ENCODE data around the gene MAP1B.

Gene MAP1B

DNA sequence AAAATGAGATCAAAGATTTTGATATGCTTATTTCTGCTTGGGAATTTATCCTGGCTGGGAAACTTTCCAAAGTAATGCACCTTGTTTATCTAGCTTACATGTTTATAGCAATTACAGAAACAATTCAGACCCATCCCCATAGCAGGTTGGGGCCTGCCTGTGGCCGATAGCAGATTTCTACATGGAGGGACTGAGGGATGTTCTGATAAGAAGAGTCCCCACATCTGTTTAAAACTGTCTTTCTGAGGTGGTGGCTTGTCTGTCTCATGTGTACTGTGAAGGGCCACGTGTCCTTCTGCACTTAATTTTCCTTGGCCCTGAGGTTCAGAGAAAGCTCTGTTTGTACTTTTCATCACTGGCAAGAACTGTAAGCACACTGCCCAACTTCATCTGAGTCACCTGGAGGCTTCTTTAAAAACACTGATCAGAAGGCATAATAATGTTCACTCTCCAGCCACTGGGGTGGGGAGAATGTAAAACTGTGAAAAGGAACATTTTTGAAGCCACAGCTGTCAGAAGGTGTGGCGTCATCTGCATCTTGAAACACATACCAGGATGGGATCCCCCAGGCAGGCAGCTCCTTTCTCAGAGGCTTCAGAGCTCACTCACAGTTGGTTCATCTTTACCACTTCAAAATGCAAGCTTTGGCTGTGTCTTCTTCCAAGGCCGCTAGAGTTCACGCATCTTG lies 80.3 kb downstream of the MAP1B start:
- peak; percentile 37 for FAIRE-seq

DNA sequence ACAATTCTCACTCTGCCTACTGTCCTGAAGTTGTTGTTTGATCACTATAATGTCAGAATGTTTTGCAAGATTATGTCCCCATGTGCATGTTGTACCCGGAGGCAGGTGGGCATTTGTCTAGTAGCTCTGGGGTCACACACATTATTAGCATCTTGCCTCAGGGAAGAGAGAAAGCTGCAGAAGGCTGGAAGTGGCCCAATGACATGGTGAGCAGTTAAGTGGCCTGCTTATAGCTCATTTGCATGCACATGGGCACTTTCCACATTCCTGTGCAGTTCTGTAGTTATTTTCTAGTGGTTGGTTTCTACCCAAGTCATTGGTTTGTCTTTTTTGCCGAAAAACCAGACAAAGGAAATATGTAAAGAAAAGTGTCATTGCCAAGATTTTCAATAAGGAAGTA lies 80.9 kb downstream of the MAP1B start:
- DNase-seq (ENCODE audit: insufficient read length, low spot score) (no peak), FAIRE-seq (no peak)

More for the DNA sequence above, 80.3 kb downstream of the MAP1B start:
- no peak for DNase-seq (ENCODE audit: insufficient read length, low spot score)

DNA sequence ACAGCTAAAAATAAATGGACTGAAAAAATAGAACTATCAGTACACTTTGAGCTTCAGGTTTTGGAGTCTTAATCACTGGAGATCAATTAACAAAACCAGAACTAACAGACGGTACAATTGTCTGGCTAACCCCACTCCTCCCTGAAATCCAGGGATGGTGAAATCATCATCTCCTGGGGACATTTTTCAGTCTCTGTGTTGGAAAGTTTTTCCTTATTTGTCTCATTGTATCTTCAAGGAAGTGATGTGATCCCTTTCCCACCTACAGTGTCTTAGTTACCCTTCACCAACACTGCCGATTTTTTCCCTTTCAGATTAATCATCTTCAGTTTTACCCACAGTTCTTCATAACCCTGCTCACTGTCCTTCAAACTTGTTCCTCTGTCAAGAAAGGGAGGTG lies 81.9 kb downstream of the MAP1B start:
- DNase-seq (ENCODE audit: insufficient read length, low spot score) (no peak), FAIRE-seq (no peak)

DNA sequence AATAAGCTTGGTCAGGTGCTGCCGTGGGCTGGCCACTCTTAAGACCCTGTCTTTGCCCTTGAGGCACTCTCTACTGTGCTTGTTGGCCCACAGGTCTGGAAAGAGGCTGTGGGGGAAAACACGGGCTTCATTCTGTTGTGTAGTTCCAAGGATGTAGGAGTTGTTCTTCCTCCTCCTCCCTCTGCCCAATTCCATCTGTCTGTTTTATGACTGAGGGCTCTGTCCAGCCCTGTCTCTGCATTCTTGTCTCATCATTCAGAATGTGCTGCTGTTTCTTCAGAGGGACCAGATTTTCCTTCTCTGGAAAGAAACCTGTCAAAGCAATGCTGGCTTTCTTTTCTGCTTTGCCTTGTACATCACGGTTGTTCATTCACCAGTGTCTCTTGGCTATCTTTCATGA lies 84.1 kb downstream of the MAP1B start:
- DNase-seq (ENCODE audit: insufficient read length, low spot score): no peak
- FAIRE-seq: no peak

DNA sequence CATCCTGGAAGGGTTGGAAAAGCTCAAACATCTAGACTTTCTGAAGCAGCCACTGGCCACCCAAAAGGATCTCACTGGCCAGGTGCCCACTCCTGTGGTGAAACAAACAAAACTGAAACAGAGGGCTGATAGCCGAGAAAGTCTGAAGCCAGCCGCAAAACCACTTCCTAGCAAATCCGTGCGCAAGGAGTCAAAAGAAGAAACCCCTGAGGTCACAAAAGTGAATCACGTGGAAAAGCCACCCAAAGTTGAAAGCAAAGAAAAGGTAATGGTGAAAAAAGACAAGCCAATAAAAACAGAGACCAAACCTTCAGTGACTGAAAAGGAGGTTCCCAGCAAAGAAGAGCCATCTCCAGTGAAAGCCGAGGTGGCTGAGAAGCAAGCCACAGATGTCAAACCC lies 87.6 kb downstream of the MAP1B start:
- FAIRE-seq: peak; percentile 97

DNA sequence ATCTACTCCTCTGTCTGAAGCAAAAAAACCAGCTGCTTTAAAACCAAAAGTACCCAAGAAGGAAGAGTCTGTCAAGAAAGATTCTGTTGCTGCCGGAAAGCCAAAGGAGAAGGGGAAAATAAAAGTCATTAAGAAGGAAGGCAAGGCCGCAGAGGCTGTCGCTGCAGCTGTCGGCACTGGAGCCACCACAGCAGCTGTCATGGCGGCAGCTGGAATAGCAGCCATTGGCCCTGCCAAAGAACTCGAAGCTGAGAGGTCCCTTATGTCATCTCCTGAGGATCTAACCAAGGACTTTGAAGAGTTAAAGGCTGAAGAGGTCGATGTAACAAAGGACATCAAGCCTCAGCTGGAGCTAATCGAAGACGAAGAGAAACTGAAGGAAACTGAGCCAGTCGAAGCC lies 88.3 kb downstream of the MAP1B start:
- FAIRE-seq: no peak

More for the DNA sequence above, 87.6 kb downstream of the MAP1B start:
- peak; percentile 54 for DNase-seq (ENCODE audit: insufficient read length, low spot score)

DNA sequence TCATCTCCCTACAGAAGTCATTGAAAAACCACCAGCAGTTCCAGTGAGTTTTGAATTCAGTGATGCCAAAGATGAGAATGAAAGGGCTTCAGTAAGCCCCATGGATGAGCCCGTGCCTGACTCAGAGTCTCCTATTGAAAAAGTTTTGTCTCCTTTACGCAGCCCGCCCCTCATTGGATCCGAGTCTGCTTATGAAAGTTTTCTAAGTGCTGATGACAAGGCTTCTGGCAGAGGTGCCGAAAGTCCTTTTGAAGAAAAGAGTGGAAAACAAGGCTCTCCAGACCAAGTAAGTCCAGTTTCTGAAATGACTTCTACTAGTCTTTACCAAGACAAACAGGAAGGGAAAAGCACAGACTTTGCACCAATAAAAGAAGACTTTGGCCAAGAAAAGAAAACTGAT lies 90.1 kb downstream of the MAP1B start:
- DNase-seq (ENCODE audit: insufficient read length, low spot score): no peak
- no peak for FAIRE-seq

More for the DNA sequence above, 88.3 kb downstream of the MAP1B start:
- no peak for DNase-seq (ENCODE audit: insufficient read length, low spot score)

DNA sequence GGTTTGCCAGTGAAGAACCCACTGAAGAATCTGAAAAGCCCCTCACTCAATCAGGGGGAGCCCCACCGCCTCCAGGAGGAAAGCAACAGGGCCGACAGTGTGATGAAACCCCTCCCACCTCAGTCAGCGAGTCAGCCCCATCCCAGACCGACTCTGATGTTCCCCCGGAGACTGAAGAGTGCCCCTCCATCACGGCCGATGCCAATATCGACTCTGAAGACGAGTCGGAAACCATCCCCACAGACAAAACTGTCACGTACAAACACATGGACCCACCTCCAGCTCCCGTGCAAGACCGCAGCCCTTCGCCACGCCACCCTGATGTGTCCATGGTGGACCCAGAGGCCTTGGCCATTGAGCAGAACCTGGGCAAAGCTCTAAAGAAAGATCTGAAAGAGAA lies 92.4 kb downstream of the MAP1B start:
- DNase-seq (ENCODE audit: insufficient read length, low spot score) (no peak), FAIRE-seq (no peak)

DNA sequence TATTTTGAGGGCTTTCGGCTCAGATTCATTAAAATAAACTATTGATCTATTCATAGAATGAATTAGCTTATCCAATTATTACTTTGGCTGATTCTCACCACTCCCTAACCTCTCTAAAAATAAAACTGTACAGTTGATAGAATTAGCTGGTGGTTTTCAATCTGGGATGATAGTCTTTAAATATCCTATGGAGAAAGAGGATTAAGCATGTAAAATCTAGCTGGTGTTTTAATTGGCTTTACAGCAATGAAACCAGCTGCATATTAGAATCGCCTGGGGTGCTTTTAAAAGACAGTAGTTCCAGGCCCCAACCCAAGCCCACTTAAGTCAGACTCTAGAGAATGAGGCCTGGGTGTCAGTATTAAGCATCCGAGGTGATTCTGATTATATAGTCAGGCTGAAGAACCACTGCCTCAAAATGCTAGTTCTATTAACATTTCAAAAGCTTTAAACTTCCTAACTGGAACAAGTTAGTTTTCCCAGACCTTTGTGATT lies 95.1 kb downstream of the MAP1B start:
- FAIRE-seq (no peak), DNase-seq (ENCODE audit: insufficient read length, low spot score) (no peak)

DNA sequence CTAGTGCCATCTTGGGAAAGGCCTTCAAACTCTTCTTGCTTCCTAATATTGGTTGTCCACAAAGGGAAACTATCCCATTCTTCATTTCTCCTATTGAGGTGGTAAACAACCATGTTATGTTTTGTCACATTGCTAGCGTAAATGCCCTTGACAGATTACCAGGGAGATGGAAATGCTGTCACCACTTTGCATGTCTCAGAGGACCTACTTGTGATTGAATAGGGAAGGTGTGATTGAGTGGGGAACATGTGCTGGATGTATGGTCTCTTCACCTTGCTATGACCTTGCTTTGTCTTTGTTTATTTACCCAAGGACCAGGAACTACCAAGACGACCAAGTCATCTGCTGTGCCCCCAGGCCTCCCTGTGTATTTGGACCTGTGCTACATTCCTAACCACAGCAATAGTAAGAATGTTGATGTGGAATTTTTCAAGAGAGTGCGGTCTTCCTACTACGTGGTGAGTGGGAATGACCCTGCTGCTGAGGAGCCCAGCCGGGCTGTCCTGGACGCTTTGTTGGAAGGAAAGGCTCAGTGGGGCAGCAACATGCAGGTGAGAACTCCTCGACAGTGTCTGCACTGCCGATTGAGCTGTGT lies 96.1 kb downstream of the MAP1B start:
- FAIRE-seq: no peak
- DNase-seq (ENCODE audit: insufficient read length, low spot score): no peak

DNA sequence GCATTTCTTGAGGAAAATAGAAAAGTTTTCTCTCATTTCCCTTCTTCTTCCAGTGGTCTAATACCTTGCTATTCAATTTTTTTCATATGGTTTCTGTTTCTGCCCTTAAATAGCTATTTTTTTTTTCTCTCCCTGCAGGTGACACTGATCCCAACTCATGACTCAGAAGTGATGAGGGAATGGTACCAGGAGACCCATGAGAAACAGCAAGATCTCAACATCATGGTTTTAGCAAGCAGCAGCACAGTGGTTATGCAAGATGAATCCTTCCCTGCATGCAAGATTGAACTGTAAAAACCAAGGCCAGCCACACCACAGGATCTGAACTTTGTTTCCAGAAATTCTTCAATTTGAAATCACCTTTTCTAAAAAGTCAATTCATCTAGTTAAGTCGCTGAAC lies 97.7 kb downstream of the MAP1B start:
- FAIRE-seq (no peak), DNase-seq (ENCODE audit: insufficient read length, low spot score) (no peak)

DNA sequence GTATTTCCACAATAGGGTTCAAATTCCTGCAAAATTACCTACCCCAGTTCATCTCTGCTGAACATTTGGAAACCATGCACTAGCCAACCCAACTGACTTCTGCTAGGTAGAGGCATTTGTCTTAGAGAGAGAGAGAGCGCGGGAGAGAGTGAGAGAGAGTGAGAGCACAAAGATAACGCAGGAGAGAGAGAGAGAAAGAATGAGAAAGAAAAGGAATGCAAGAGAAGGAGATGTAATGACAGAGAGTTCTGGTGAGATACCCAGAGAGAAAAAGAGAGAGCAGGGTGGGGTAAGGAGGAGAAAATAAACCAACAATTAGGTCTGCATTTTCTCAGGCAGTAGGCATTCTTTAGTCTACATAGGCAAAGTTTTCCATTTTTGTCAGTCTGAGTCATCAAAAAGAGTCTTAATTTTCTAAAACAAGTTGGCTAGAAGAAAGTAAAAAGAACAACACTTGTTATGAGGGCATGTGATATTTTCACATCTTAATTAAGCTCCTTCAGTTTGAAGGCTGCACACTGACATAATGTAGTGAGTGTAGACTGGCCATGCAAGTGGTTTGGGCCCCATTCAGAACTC lies 98.2 kb downstream of the MAP1B start:
- DNase-seq (ENCODE audit: insufficient read length, low spot score) (no peak), FAIRE-seq (peak; percentile 55)

DNA sequence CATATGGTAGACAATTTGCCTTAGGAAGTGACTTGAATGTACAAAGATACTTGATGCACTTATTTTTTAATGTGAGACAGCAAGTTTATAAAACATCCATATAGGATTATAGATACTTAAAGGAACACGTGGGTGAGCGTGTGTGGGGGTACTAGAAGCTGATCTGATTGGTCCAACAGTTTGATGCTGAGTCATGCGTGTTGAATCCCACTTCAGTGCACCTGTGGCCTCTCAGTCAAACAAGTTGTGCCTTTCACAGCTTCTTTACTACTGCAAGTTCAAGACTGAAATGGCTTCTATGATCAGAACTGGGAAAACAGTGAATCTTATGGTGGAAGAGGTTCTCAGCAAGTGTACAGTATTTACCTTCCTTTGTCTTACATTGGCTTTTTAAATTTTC lies 98.9 kb downstream of the MAP1B start:
- FAIRE-seq: no peak

DNA sequence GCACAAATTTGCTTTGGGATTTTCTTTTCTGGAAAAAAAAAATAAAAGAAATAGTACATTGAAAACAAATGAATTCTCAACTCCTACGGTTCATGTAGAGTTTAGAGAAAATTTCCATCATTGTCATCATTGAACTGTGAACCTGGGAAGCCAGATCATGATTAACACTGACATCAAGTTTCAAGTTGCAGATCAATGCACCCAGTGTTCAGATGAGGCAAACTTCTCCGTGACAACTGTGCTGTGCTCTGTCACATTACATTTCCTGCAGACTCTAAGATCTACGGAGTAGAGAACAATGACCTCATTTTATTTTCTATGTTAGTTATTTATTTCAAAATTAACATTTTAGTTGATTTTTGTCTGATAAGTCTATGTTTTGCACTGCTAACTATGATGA lies 99.7 kb downstream of the MAP1B start:
- FAIRE-seq (no peak), DNase-seq (ENCODE audit: insufficient read length, low spot score) (no peak)

More for the DNA sequence above, 98.9 kb downstream of the MAP1B start:
- DNase-seq (ENCODE audit: insufficient read length, low spot score): no peak

DNA sequence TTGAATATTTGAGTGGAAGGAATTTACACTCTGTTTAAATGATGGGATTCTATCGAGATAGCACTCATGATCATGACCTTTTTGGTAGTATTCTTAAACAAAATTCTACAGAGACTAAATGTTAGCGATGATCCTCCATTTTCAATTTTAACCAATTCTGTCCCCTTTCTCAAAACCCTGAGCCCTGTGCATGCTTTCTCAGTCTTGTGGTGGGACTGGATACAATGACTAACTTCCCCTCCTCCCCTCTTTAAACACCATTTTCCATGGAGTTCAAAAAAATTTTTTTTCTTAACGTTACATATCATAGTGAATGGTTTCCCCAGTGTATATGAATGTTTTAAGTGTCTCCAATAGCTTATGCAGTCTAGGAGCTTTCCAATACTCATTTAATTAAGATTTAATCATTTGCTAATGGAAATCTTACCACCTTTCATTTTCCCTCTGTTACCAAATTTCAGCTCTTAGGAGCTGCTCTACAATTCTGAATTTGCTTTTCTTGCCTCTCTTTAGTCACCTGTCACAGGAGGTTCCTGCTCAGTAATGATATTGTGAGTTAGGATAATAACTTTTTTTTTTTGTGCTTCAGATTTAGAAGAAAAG lies 101.2 kb downstream of the MAP1B start:
- DNase-seq (ENCODE audit: insufficient read length, low spot score) (no peak), FAIRE-seq (no peak)

DNA sequence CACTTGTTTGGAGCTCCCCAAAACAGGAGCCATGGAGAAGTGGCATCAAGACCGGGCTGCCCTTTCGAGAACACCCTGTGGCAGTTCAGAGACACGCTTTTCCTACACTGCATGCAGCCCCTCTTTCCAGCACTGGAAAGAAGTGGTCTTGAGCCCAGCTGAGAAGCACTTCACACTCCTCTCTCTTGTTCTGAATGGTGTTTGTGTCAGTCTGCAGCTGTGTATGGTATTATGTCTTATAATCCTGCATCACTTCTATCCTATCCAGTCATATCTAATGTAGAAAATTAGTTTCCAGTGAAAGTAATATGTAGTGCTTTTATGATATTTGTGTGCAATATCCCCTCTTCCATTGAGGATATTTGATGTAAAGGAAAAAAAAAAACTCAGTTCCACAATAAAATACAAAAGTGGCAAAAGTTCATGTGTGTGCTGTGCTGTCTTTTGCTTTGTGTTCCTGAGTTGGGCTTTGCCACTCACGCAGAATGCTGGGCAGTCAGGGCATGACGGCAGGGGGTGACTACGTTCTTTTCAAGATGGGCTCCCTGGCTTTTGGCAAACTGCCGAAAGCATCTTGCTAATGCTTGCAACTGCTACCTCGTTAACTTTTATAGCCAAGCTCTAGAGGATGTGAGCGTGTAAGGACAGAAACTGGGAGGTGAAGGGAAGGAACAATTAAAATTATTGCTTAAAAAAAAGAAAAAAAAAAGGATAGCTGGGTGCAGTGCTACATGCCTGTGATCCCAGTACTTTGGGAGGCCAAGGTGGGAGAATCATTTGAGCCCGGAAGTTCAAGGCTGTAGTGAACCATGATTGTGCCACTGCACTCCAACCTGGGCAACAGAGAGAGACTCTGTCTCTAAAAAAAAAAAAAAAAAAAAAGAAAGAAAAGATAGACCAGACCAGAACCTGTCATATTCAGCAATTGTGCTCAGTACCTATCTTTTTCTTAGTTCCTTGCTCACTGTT lies 102.2 kb downstream of the MAP1B start:
- no peak for FAIRE-seq
- DNase-seq (ENCODE audit: insufficient read length, low spot score): no peak

DNA sequence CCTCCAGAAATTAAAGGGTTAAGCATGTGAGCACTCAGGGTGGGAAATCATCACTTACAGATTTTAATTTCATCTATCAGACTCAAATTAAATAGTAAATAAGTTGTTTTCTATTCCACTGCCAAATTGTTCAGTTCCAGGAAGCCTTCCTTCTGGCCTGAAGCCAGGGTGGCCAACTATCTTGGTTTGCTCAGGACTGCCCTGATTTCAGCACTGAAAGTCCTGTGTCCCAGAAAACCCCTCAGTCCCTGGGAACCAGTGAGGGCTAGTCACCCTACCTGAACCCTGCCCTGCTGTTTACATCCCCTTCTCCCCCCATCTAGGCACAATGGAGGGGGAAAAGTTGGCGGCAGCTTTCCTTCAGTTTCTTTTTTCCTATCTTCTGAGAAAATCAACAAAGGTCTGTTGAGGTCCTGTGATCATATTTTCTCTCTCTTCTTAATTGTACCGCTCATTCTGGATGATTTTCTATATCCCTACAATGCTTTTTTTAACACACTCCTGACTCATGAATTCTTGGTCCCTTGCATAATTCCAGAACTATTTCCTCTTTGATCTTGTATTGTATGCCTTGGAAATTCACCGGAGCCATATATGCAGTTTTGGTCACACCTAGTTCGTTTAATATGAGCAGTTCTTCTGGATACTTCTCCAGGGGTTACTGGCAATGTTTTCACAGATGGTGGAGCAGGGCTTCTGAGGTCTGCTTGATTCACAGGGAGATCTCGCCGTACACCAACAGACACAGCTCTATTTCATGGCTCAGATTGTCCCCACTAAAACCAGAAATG lies 103.8 kb downstream of the MAP1B start:
- no peak for FAIRE-seq
- no peak for DNase-seq (ENCODE audit: insufficient read length, low spot score)

DNA sequence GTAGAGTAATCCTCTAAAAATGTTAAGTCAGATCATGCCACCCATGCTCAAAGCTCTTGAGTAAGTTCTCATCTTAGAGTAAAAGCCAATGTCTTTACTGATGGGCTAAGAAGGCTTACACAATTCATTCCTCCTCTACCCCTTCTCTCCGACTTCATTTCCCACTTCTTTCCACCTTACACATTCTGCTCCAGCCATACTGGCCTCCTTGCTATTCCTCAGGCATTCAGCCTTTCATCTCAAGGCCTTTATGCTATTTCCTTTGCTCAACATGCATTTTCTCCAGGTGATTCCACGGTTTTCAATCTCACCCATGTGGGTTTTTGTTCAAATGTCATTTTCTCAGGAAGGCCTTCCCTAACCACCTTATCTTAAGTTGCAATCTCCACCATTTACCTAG lies 104.9 kb downstream of the MAP1B start:
- DNase-seq (ENCODE audit: insufficient read length, low spot score) (no peak), FAIRE-seq (no peak)

DNA sequence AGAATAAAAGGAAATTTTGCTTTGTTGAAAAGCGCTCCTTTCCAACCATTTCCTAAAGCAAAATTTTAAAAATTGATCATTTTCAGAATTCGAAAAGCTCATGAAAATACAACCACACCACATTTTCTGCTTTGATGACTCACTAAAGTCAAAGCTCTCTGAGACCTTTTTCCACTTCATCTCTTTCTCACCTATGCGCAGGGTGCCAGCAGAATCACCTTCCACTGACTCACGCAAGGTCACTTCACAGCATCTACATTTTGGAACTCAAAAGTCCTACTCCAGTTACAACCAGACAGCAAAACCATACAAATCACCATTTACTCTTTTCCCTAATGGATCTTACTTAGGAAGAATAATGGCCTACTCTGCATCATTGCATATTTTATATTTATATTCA lies 106.2 kb downstream of the MAP1B start:
- DNase-seq (ENCODE audit: insufficient read length, low spot score) (no peak), FAIRE-seq (no peak)

DNA sequence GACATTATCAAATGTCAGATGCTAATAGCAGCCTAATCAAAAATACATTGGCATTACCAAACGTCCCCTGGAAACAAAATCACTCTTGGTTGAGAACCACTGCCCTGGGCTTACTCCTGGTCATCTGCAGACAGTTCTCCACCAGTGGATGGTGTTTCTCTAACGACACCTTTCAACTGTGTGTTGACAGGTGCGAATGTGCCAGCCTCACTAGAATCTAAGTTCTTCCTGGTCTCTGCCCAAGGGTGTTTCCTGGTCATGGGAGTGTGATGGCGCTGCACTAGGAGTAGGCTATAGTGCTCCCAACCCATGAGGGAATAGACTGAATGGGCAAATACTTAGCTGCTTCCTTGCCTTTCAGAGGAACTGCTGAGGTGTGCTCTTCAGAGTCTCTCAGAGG lies 106.9 kb downstream of the MAP1B start:
- FAIRE-seq (no peak), DNase-seq (ENCODE audit: insufficient read length, low spot score) (no peak)

Data from GM19239 (cell line).